Right atrium auricular region (tissue), 2 donors: ENCODE data around the gene STK35. TPM values are rescaled to one million over a fixed set of nuclear protein-coding genes. Genes with fewer than 3 reads are reported as not detected.

ENCODE experiments used
- DNase-seq: peaks from one replicate; pipeline ENCODE4 v3.0.0-alpha.2; 2019; ENCODE audit warnings: low spot score
- H3K27ac ChIP-seq, 2 donors: fragments of 200-600 bp; sonication (generic); 1 replicate in 1 of 2; 2 replicates in 1 of 2; pipeline ENCODE4 v1.5.1; 2016 to 2019
- H3K27me3 ChIP-seq, 2 donors: fragments of 200-600 bp; sonication (generic); one replicate each; pipeline versions ENCODE4 v1.5.1 to v1.6.0; 2017 to 2019
- H3K36me3 ChIP-seq: fragments of 200-600 bp; sonication (generic); one replicate; pipeline ENCODE4 v1.5.1; 2016
- H3K4me1 ChIP-seq, 2 donors: fragments of 200-600 bp; sonication (generic); one replicate each; pipeline versions ENCODE4 v1.5.1 to v1.6.0; 2017 to 2019
- H3K4me3 ChIP-seq, 2 donors: fragments of 200-600 bp; sonication (generic); 1 replicate in 1 of 2; 2 replicates in 1 of 2; pipeline ENCODE4 v1.5.1; 2017 to 2019; ENCODE audit warnings: mild to moderate bottlenecking in 1 of 2, moderate library complexity in 1 of 2
- H3K9me3 ChIP-seq, 2 donors: fragments of 200-600 bp; sonication (generic); one replicate each; pipeline ENCODE4 v1.5.1; 2019
- total RNA-seq, 2 donors: library from RNA; depleted of rRNA; stranded (reverse); fragments of >200 nt; gene quantifications; one replicate each; pipeline ENCODE4 v1.1.0, GENCODE V29; 2016
- TF ChIP-seq, protein P1 (sequence below), 2 donors: fragments of 200-600 bp; sonication (generic); IDR thresholded peaks; one replicate each; pipeline ENCODE4 v1.5.1; 2019; ENCODE audit warnings: antibody characterized with exemption in 2 of 2

STK35 gene
- total RNA-seq, 2 donors from 2014 or later, result 15.0 to 18.8 TPM

DNA sequence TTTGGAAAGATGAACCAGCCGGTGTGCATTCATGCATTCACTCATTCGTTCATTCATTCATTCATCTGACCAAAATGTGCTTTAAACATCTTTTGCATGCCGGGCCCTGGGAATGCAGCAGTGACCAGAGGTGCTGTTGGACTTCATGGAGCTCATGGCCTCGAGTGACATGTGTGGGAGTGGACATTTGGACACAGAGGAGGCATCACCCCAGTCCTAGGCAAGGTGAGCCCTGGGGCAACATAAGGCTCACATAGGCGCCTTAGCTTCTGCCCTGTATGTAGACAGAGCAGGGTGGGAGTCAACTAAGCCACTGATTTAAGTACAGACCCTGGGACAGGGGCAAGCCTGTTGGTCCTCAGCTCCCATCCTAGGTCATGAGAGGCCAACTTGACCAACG is 71.6 kb downstream of the STK35 start:
- H3K4me3 ChIP-seq, result no peak overlapping the region
- no peak overlapping the region for H3K27ac ChIP-seq
- DNase-seq, result no peak
- peaks cover 0 to 8% of the 10 kb centered on the region in 2 donors for H3K4me1 ChIP-seq
- H3K36me3 ChIP-seq, result no peaks in the 10 kb centered on the region
- no peaks in the 10 kb centered on the region for H3K27me3 ChIP-seq
- H3K9me3 ChIP-seq, result no peaks in the 10 kb centered on the region
- TF ChIP-seq, protein P1, sequence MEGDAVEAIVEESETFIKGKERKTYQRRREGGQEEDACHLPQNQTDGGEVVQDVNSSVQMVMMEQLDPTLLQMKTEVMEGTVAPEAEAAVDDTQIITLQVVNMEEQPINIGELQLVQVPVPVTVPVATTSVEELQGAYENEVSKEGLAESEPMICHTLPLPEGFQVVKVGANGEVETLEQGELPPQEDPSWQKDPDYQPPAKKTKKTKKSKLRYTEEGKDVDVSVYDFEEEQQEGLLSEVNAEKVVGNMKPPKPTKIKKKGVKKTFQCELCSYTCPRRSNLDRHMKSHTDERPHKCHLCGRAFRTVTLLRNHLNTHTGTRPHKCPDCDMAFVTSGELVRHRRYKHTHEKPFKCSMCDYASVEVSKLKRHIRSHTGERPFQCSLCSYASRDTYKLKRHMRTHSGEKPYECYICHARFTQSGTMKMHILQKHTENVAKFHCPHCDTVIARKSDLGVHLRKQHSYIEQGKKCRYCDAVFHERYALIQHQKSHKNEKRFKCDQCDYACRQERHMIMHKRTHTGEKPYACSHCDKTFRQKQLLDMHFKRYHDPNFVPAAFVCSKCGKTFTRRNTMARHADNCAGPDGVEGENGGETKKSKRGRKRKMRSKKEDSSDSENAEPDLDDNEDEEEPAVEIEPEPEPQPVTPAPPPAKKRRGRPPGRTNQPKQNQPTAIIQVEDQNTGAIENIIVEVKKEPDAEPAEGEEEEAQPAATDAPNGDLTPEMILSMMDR (IDR thresholded peaks at IDR 0.05), result no peak

DNA sequence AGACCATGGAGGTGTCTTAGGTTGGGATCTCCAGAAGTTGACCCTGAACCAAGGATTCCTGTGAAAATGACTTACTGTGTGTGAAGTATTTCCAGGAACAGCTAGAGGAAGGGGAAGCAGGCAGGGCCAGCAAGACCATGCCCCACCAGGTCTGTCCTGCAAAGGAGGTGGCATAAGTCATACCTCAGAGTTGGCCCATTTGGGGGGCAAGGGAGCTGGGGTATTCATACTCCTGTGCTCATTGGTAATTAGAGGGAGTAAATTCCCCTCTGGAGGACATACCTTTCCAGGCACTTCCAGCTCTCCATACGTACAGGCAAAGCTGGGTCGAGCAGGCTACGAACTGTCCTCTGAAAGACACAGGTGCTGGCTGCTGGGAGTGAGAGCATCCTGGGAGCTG is 72.4 kb downstream of the STK35 start:
- no peak overlapping the region for H3K4me3 ChIP-seq
- no peak for DNase-seq
- H3K4me1 ChIP-seq, result peaks cover 0 to 8% of the 10 kb centered on the region in 2 donors
- TF ChIP-seq, protein P1 (IDR thresholded peaks at IDR 0.05), result no peak
- H3K9me3 ChIP-seq, result no peaks in the 10 kb centered on the region
- no peaks in the 10 kb centered on the region for H3K27me3 ChIP-seq
- no peak overlapping the region for H3K27ac ChIP-seq
- no peaks in the 10 kb centered on the region for H3K36me3 ChIP-seq

DNA sequence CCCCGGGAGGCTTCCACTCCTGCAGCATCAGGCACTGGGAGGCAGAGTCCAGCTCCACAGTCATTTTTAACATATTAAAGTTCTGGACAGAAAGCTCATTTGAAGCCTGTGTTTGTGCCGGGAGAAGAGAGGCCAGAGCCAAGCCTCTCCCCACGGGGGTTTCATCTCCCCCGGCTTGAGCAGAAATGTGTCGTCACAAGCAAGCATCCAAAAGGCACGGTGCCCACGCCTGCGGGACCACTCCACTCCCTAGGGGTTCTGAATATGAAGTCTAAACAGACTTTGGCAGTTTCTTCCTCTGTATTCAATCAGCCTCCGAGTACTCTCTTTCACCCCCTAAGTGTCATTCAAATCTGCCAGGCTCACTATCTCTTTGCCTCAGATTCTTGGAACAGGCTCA is 75.3 kb downstream of the STK35 start:
- Histone ChIP-seq H3K4me1 (peaks cover 0 to 8% of the 10 kb centered on the region in 2 donors), H3K9me3 (no peaks in the 10 kb centered on the region), H3K27ac (no peak overlapping the region), H3K27me3 (no peaks in the 10 kb centered on the region), H3K36me3 (no peaks in the 10 kb centered on the region), H3K4me3 (no peak overlapping the region)
- DNase-seq, result no peak
- TF ChIP-seq, protein P1 (IDR thresholded peaks at IDR 0.05), result no peak

DNA sequence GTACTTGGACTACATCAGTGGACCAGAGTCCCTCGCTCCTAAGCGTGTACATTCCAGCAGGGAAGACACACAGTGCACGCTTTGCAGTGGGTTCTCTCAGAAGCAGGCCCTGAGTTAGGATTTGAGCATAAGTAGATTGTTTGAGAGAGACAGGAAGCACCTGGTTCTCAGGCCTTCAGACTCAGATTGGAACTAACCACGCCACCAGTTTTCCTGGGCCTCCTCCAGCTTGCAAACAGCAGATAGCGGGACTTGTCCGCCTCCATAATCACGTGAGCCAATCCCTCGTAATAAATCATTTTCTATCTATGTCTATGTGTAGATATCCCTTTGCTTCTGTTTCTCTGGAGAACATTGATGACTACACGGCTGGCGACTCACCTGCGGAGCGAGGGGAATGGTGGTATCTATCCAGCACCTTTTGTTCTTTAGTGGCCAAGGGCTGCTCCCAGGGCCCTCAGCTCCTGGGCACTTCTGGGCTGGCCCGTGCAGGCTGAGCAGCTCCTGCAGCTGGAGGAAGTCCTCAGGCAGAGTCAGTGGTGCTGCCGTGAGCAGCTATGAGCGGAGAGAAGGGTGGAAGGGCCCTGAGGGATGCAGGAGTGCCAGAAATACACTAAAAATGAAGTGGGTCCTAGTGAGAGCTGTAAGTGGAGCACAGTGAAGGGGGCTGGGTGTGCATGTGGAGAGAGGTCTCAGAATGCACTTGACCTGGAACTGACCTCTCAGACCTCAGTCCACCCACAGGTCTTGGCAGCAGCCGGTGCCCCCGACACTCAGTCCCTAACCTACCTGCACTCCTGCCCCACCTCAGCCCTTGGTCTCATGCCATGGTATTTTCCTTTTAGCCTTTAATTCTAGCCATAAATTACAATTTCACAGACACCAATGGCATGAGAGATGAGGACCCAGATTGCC is 76.9 kb downstream of the STK35 start:
- Histone ChIP-seq H3K27ac (no peak overlapping the region), H3K4me1 (peaks cover 0 to 8% of the 10 kb centered on the region in 2 donors), H3K36me3 (no peaks in the 10 kb centered on the region), H3K27me3 (no peaks in the 10 kb centered on the region), H3K9me3 (no peaks in the 10 kb centered on the region), H3K4me3 (no peak overlapping the region)
- DNase-seq, result no peak
- TF ChIP-seq, protein P1 (IDR thresholded peaks at IDR 0.05), result no peak

DNA sequence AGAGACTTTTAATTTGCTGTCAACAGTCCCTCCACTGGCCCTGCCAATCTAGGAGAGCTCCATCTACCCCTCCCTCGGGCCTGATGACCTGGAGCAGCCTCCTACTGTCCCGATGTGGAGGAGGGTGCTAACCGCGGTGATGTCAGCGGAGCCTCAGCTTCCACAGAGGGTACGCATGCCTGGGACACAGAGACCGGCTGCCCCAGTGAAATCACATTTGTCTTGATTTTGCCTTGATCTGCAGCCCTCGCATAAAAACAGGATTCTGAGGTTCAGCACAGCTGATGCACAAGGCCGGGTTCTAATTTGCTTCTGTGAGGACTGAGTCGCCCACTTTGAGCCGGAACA is 77.6 kb downstream of the STK35 start:
- no peak overlapping the region for H3K27ac ChIP-seq
- H3K4me1 ChIP-seq, result peaks cover 0 to 8% of the 10 kb centered on the region in 2 donors
- TF ChIP-seq, protein P1 (IDR thresholded peaks at IDR 0.05), result no peak
- H3K36me3 ChIP-seq, result no peaks in the 10 kb centered on the region
- DNase-seq, result no peak
- H3K4me3 ChIP-seq, result no peak overlapping the region
- H3K27me3 ChIP-seq, result no peaks in the 10 kb centered on the region
- H3K9me3 ChIP-seq, result no peaks in the 10 kb centered on the region
